GM06990 (cell line): ENCODE measurements around the gene PCAT6.

Source experiments
- DNase-seq: peaks from one replicate; pipeline ENCODE4 v3.0.0-alpha.2; 2011; ENCODE audit not compliant: insufficient read length; ENCODE audit errors: extremely low read depth
- H3K27me3 ChIP-seq: replicated peaks from 2 replicates; pipeline ENCODE4 v1.6.0; 2011; ENCODE audit warnings: low read length; ENCODE audit not compliant: control insufficient read depth, insufficient read depth
- H3K36me3 ChIP-seq: 2 replicates; pipeline ENCODE4 v1.5.1; 2011; ENCODE audit warnings: low read length; ENCODE audit not compliant: control insufficient read depth, insufficient read depth
- H3K4me3 ChIP-seq: replicated peaks from 2 replicates; pipeline ENCODE4 v1.5.1; 2011; ENCODE audit warnings: low read depth, mild to moderate bottlenecking, control low read depth, low read length
- CTCF ChIP-seq: IDR thresholded peaks from 2 replicates; pipeline ENCODE4 v1.5.1; 2011; ENCODE audit warnings: low read length, control low read depth, mild to moderate bottlenecking, inconsistent platforms; ENCODE audit not compliant: insufficient read depth, poor library complexity, severe bottlenecking

The PCAT6 gene

GRCh38 chr1:202834771-202835547, 24.2 kb downstream of the PCAT6 start:
- no peak for DNase-seq
- no peak for TF ChIP-seq CTCF
- Histone ChIP-seq H3K4me3 (no peak overlapping the region), H3K36me3 (no peaks in the 10 kb centered on the region), H3K27me3 (no peaks in the 10 kb centered on the region; the same call in 1 of the 2 replicates)

GRCh38 chr1:202835548-202836072, 24.9 kb downstream of the PCAT6 start:
- H3K27me3 ChIP-seq = no peaks in the 10 kb centered on the region; the same call in 1 of the 2 replicates
- no peak for TF ChIP-seq CTCF
- no peaks in the 10 kb centered on the region for H3K36me3 ChIP-seq
- DNase-seq = no peak
- no peak overlapping the region for H3K4me3 ChIP-seq

GRCh38 chr1:202836623-202837403, 26.1 kb downstream of the PCAT6 start:
- no peaks in the 10 kb centered on the region; the same call in 1 of the 2 replicates for H3K27me3 ChIP-seq
- TF ChIP-seq CTCF = no peak
- no peaks in the 10 kb centered on the region for H3K36me3 ChIP-seq
- H3K4me3 ChIP-seq = no peak overlapping the region
- no peak for DNase-seq

GRCh38 chr1:202837746-202838262, 27.1 kb downstream of the PCAT6 start:
- H3K27me3 ChIP-seq = no peaks in the 10 kb centered on the region; the same call in 1 of the 2 replicates
- no peak for TF ChIP-seq CTCF
- DNase-seq = no peak
- H3K36me3 ChIP-seq = no peaks in the 10 kb centered on the region
- no peak overlapping the region for H3K4me3 ChIP-seq

- H3K4me3 ChIP-seq = no peak overlapping the region
- no peak for DNase-seq
These were observed 32.3 kb downstream of the PCAT6 start for GRCh38 chr1:202843081-202843480.

More at GRCh38 chr1:202843081-202843480, 32.3 kb downstream of the PCAT6 start:
- Histone ChIP-seq H3K27me3 (no peaks in the 10 kb centered on the region), H3K36me3 (no peaks in the 10 kb centered on the region)
- no peak for TF ChIP-seq CTCF
